NCI-H2081 treated with DMSO at 0.1 percent for 48 hours (cell line): ENCODE measurements around the gene ATG16L1.
A peak's percentile ranks its signal among the peaks of the same experiment; 100 is the strongest.

Experiments
- DNase-seq: peaks from one replicate; lab custom pipeline; 2025; lab: John Stamatoyannopoulos, UW

ATG16L1 gene

DNA sequence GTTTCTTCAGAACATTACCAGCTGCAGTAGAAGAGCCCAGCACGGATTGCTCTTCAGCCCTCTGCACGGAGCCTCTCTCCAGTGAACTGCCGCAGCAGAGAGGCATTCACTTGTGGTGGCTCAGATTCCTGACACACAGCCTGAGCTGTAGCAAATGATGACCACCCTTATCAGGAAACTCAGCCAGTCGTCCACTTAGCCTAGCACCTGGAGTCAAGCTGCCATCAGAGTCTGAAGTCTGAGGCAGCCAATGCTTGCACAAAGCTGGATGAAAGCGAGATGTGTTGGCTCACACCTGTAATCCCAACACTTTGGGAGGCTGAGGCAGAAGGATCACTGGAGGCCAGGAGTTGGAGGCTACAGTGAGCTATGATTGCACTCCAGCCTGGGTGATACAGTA lies 44.4 kb downstream of the ATG16L1 start:
- no peak for DNase-seq

DNA sequence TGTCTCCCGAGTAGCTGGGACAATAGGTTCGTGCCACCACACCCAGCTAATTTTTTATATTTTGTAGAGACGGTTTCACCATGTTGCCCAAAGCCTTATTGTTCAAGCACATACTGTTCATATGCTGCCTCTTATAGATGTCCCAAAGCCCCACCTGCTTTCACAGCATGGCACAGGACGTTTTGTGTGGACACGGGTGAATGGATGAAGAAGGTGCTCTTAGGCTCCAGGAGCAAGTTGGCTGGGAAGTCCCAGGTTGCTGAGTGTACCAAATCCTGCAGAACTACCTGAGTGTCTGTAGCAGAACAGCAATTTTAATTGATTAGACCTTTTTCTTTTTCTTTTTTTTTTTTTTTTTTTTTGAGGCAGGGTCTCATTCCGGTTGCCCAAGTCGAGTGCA lies 45.6 kb downstream of the ATG16L1 start:
- DNase-seq, result no peak

DNA sequence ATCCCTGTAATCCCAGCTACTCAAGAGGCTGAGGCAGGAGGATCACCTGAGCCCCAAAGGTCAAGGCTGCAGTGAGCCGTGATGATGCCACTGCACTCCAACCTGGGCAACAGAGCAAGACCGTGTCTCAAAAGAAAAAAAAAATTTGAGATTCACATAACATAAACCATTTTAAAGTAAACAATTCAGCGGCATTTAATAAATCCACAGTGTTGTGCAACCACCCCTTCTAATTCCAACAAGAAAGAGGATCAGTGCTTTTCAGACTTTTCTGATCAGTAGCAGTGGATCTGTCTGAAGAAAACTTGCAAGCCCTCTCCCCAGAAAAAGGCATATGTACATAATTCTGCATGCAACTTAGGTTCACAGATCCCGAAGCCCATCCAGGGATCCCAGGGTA lies 48.9 kb downstream of the ATG16L1 start:
- DNase-seq, result no peak

DNA sequence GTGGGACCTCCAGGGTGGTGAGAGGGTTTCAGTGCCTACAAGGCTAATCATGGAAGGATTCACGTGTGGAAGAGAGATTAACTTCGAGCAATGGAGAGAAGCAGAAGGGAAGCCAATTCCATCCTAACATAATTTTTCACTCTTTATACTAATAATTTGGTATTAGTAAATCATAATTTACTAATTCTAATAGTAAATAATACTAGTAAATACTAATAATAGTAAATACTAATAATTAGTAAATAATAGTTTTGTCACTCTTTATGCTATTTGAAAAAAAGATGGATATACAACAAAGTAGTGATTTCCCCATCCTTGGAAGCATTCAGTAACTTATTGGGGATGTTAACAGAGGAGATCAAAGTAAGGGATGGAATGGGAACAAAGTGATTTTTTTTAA lies 49.8 kb downstream of the ATG16L1 start:
- DNase-seq, result no peak

DNA sequence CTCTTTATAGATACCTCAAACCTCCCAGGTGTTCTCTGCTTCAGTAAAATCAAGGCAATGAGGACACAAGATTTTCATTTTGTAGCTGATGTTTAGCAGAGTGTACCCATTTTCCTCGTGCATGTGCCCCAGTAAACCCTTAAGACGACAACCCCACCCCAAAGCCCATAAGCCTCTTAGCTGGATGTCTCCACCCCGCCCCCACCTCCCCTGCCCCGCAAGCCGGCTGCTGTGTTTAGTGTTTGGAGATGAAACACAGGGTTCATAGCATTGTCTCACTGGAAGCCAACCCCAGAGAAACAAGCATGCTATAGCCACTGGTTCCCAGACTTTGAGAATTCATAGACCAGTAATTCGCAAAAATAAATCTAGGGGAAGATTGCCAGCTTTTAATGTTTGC lies 50.3 kb downstream of the ATG16L1 start:
- DNase-seq, result no peak

DNA sequence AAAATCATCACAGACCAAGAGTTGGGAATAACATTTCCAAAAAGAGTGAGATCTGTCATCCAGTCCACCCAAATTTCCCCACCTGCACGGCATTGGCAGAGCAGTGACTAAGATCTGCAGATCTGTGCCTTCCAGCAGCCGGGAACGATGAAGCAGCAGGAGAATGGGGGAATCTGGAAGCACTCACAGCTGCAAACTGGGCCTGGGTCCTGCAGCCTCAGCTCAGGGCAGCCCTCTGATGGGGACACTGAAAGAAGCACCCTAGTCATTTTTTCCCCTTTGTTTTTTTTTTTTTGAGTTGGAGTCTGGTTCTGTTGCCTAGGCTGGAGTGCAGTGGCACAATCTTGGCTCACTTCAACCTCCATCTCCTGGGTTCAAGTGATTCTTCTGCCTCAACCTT lies 51.8 kb downstream of the ATG16L1 start:
- DNase-seq, result no peak

DNA sequence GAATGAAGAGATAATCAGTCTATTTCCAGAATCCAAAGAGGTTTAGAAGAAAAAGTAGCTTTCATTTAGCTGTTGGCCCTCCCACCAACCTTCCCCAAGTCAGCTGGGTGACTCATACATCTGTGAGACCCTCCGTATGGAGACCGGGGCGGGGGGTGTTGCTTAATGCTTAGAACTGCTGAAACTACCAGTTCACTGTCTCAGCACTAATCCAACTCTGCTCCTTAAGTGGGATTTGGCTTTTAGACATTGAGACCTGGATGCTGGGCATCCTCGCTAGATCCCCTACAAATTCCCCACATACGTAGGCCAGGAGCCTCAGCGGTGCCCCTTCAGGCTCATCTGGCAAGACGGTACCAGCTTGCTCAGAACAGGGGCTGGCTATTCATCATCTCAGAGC lies 56.1 kb downstream of the ATG16L1 start, which contains the start of gene SAG:
TSS of gene SAG (plus strand) at position 252 of the 400 bp plus-strand sequence. CDS start 1,374 bp downstream, outside the sequence.
- DNase-seq, result no peak

DNA sequence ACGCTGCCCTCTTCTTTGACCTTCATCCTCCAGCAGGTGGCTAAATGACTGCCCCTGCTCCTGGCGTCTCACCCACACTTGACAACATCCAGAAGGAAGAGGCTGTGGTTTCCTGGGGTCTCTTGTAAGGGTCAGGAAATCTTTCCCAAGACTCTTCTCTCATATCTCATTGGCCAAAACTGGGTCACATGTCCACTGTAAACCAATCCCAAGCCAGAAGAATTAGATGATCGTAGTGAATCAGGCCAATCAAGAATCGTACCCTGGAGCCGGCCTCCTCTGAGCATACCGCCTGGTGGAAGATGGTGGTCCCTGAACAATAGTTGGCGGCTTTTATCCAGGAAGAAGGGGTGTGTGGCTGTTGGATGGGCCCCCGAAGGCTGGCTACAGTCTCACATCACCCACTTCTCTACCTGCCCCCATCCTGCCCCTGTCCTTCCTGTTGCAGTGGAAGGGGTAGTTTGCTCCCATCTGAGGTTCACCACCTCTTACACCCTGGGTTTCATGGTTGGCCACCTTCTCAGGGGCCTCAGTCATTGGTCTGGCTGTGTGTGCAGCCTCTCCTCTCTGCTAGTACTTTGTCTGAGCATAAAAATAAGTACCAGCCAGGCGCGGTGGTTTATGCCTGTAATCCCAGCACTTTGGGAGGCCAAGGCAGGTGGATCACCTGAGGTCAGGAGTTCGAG lies 59.9 kb downstream of the ATG16L1 start:
- no peak for DNase-seq

DNA sequence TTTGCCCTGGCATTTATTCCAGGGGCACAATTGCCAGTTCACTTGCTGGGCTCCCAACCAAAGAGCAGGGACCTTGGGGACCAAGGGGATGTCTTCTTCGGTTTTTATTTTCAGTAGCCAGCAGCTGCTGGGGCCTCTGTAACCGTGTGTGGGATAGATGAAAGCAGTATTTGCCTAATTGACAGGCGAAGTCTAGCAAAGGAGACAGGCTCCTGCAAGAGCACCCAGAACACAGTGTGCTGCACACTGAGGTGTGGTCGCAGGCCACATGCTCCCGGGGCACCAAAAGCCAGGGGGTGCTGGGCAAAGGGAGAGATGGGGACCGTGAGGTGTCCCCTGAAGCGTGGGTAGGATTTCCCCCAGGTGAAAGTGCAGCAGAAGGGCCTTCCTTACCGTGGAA lies 61.4 kb downstream of the ATG16L1 start:
- DNase-seq, result no peak

DNA sequence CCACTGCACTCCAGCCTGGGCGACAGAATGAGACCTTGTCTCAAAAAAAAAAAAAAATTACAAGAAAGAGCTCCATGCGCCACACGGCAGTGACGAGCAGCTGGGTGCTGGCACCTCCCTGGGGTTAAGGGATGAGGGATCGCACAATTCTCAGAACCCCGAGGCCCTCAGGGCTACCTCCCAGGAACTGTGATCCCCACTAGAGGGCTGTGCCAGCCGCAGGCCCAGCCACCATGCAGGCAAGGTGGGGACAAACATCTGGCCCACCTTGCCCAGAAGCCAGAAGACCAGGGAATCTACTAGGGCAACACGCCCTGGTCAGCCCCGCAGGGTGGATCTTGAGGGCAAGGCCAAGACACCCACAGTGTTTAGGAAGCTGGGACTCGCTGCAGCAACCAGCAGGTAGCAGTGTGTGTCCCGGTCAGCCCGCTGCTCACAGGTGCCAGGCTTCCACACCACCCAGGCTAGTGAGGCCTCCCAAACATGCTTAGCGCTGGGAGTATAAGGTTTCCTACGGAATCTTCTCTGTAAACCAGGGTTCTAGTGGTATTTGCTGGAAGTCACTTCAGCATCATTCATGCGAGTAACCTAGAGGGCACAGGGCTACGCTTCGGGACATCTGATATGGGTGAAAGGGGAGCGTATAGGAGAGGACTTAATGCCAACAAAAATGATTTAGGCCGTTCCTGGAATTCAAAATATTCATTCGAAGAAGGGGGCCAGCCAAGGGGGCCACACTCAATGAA lies 62.9 kb downstream of the ATG16L1 start:
- no peak for DNase-seq

DNA sequence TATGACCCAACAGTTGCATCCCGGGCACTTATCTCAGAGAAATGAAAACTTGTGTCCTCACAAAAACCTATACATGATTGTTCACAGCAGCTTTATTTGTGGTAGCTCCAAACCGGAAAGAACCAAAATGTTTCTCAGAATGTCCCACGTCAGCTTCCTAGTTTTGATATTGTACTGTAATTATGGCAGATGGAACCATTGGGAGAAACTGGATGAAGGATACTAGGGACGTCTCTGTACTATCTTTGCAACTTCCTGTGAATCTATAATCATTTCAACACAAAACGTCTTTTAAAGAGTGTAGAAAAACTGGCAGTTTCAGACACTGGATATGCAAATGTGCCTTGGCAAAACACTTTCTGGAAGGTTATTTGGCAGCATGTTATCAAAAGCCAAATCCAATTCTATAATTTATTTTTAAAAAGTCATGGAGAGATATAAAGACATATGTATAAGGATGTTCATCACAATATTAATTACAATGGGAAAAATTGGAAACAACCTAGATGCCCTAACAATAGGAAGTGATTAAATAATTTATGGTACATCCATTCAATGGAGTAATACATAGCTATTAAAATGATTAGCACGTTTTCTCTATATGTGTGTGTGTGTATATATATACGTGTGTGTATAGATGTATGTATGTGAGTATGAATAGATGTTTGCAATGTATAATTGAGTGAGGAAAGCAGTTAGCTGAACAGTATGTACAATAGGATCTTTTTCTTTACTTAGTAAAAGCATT lies 65.9 kb downstream of the ATG16L1 start:
- no peak for DNase-seq

DNA sequence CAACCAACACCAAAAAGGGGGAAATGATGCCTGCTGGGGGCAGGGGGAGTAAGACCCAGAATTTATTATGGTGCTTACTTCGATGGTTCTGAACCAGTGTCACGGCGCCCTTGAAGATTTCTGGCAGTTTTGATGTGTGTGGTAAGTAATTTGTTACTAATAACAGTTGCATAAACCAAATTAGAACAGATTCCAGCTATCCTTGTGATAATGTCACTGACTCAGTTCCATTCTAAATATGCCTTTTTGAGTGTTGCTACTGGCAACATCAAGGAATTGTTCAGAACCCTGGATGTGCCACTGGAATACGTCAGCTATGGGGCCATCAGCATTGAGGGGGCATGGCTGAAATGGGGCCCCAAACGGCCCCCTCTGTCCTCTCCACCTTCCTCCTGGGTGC lies 67.8 kb downstream of the ATG16L1 start:
- no peak for DNase-seq

DNA sequence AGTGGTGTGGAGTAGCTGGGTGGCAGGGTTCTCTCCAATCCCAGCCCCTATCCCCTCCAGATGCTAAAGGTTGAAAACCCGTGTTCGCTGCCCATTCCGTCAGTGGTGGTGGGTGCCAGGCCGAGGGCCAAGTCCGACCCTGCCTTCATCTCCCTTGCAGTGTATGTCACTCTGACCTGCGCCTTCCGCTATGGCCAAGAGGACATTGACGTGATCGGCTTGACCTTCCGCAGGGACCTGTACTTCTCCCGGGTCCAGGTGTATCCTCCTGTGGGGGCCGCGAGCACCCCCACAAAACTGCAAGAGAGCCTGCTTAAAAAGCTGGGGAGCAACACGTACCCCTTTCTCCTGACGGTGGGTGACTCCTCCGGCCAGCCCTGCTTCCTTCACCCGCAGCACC lies 69.0 kb downstream of the ATG16L1 start:
- no peak for DNase-seq

DNA sequence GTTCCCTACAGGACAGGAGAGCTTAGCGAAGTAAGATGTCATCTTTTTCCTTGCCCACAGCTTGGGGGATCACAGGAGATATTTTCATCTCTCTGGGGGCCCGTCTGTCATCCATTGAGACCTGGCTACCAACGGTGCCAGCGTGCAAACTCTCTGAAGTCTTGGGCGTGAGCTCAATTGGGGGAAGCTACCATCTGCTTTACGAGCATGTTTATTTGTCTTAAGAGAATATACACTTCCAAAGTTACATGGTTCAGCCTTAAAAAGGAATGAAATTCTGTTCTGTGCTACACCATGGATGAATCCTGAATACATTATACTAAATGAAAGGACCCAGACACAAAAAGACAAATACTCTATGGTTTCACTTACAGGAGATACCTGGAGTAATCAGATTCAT lies 69.7 kb downstream of the ATG16L1 start:
- DNase-seq, result no peak

DNA sequence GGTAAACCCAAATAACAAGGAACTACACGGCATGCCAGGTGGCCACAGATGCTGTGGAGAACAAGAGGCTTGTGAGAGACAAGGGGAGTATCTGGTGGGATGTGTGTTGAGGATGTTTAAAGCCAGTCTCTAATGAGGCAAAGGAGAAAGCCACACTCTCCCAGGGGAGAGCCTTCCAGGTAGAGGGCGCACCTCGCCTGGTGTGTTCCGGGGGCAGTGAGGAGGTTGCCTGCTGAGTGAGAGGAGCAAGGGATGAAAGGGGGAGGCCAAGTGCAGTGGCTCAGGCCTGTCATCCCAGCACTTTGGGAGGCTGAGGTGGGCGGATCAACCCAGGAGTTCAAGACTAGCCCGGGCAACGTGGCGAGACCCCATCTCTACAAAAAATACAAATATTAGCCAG lies 72.4 kb downstream of the ATG16L1 start:
- no peak for DNase-seq

DNA sequence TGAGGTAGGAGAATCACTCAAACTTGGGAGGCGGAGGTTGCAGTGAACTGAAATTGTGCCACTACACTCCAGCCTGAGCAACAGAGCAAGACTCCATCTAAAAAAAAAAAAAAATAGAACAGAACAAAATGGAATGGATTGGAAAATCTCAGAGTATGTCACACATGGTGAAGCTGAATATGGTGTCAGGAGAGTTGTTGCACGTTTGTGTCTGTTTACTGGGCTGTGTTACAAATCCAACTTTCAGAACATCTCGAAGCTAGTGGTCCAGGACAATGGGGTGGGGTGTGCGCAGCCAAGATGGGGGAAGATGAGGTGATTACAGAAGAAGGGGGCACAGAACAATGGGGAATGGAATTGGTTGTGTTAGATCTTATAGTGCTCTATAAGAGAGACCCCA lies 73.8 kb downstream of the ATG16L1 start:
- DNase-seq, result no peak

DNA sequence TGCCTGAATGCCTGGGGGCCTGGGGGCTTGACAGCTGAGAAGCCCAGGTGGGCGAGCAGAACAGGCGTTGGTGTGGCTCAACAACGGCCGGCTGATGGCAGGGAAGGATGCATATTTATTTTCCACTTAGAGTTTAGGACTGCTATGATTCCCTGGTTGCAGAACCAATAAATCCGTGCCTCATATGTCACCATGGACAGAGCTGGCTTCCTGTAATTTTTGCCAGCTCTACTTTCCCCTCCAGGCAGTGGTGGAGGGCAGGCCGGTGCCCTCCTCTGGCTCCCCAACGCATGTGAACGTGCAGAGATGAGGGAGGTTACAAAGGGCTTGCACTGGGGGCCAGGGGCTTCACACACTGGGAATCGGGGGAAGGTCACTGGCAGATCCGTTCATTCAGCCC lies 74.3 kb downstream of the ATG16L1 start:
- no peak for DNase-seq

DNA sequence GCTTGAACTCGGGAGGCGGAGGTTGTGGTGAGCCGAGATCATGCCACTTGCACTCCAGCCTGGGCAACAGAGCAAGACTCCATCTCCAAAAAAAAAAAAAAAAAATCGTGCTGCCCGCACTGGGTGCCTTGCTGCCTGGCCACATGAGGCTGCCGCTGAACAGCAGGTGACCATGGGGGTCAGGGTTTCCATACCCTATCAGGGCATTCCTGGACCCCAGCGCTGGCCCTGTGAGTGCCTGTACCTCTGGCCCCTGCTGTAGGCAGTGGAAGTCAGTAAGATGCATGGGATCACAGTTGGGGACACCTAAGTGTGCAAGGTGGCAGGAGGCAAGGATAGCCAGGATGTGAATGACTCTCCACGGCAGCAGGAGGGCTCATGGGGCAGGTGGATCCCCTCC lies 75.0 kb downstream of the ATG16L1 start:
- no peak for DNase-seq

DNA sequence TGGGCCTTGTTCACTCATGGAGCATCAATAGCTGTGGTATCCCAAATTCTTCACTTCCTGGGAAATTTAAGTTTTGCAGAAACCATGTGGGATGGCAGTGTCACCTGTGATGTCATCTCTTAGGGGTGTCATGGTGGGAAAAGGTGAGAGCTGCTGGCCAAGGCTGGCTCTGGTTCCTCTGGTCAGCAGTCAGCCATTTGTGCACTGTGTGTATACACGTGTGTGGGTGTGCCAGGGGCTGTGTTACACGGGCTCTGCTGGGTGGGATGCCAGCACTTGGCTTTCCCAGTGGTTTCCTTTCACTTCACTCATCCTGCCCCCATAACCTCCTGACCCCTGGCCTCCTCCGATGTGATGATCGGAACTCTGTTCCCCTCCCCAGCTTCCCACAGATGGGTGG lies 77.4 kb downstream of the ATG16L1 start:
- DNase-seq, result no peak

DNA sequence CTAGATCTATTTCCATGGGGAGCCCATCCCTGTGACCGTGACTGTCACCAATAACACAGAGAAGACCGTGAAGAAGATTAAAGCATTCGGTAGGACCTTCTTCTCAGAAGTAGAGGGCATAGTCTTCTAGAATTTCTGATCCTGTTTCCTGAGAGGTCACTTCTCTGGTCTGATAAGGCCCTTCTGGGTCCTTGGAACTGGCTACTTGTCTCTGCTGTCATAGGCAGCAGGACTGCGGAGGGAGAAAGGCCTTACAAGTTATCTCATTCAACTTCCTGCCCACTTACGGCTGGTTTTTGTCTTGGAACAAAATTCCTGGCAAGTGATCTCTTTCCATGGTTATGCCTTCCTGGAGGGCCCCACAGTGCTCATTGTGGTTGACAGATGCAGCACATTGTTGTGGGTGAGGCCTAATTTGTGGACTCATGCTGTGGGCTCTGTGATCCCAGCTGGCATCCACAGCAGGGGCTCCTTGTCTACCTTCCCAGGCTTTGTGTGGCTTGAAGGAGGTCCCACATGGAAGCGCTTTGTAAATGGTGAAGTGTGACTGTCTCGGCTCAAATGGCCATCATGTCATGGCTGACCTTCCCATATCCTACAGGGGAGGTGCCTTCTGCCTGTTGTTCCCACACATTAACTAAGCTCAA lies 78.1 kb downstream of the ATG16L1 start:
- peak; percentile 58 for DNase-seq

DNA sequence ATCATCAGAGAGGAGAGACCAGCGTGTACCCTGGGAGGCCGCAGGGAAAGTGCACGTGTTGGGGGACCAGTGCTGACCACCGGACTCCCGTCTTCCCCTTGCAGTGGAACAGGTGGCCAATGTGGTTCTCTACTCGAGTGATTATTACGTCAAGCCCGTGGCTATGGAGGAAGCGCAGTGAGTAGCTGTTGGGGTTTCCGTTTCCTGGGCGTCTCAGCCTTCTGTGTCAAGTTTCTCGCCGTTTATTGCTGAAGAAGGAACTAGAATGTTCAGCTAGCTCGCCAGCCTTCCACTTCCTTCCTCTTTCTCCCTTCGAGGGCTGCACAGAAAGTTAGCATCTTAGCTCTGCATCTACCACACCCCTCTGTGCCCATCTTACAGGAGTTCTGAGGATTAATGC lies 80.1 kb downstream of the ATG16L1 start:
- no peak for DNase-seq

DNA sequence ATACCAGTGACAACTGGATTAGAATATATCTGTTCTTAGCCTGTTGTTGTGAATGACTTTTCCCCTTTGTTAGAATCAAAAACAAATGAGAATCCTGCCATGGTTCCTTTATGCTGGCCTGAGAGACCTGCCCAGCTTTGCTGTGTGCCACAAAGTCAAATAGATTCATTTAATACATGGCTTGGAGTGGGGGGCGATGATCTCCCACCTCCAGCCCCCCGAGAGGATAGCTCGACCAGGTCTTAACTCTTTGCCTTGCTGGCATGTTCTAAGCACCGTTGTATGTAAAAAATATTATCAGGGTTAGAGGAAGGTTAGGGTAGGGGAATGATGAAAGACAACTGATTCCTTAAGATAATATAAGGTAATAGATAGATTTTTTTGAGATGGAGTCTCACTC lies 80.7 kb downstream of the ATG16L1 start:
- DNase-seq, result no peak

DNA sequence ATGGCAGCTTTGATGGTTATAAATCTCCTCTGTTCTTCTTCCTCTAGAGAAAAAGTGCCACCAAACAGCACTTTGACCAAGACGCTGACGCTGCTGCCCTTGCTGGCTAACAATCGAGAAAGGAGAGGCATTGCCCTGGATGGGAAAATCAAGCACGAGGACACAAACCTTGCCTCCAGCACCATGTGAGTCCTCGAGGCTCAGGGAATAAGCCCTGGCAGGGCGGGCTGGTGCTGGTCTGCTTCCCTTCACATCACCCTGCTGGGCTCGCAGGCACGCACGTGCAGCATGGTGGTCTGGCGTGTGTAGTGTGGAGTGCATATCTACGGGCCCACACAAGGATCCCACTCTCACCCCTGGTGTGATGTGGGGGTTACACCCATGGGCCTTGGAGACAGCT lies 83.4 kb downstream of the ATG16L1 start:
- DNase-seq, result no peak
